Measurements from ENCODE around the gene BRINP1.

The BRINP1 gene

GRCh38 chr9:119282476-119283077, 86.7 kb downstream of the BRINP1 start:
- DNase-seq (ENCODE audit: low read depth in 1 of 2, low spot score in 1 of 2), result no peak

- no peak for DNase-seq (ENCODE audit: low read depth in 1 of 2, low spot score in 1 of 2)
Measured at GRCh38 chr9:119280740-119281485, 88.3 kb downstream of the BRINP1 start.

GRCh38 chr9:119278171-119278570, 91.1 kb downstream of the BRINP1 start:
- no peak for DNase-seq (ENCODE audit: low read depth in 1 of 2, low spot score in 1 of 2)

GRCh38 chr9:119273984-119274665, 95.1 kb downstream of the BRINP1 start:
- DNase-seq (ENCODE audit: low read depth in 1 of 2, low spot score in 1 of 2), result no peak

- DNase-seq (ENCODE audit: low read depth in 1 of 2, low spot score in 1 of 2), result no peak
Measured at GRCh38 chr9:119273325-119273904, 95.8 kb downstream of the BRINP1 start.

GRCh38 chr9:119272500-119273211, 96.6 kb downstream of the BRINP1 start:
- DNase-seq (ENCODE audit: low read depth in 1 of 2, low spot score in 1 of 2), result no peak

GRCh38 chr9:119268985-119269384, 100.2 kb downstream of the BRINP1 start:
- DNase-seq (ENCODE audit: low read depth in 1 of 2, low spot score in 1 of 2), result no peak

GRCh38 chr9:119264165-119264564, 105.1 kb downstream of the BRINP1 start:
- no peak for DNase-seq (ENCODE audit: low read depth in 1 of 2, low spot score in 1 of 2)

- DNase-seq (ENCODE audit: low read depth in 1 of 2, low spot score in 1 of 2), result no peak
Measured at GRCh38 chr9:119257592-119257991, 111.6 kb downstream of the BRINP1 start.

GRCh38 chr9:119255116-119255515, 114.1 kb downstream of the BRINP1 start:
- no peak for DNase-seq (ENCODE audit: low read depth in 1 of 2, low spot score in 1 of 2)

GRCh38 chr9:119252671-119253299, 116.5 kb downstream of the BRINP1 start:
- no peak for DNase-seq (ENCODE audit: low read depth in 1 of 2, low spot score in 1 of 2)

GRCh38 chr9:119251936-119252335, 117.3 kb downstream of the BRINP1 start:
- no peak for DNase-seq (ENCODE audit: low read depth in 1 of 2, low spot score in 1 of 2)

- no peak for DNase-seq (ENCODE audit: low read depth in 1 of 2, low spot score in 1 of 2)
Measured at GRCh38 chr9:119250730-119251129, 118.5 kb downstream of the BRINP1 start.

- DNase-seq (ENCODE audit: low read depth in 1 of 2, low spot score in 1 of 2), result no peak
Measured at GRCh38 chr9:119240546-119240945, 128.7 kb downstream of the BRINP1 start.

- no peak for DNase-seq (ENCODE audit: low read depth in 1 of 2, low spot score in 1 of 2)
Measured at GRCh38 chr9:119234636-119235035, 134.6 kb downstream of the BRINP1 start.

GRCh38 chr9:119227422-119227821, 141.8 kb downstream of the BRINP1 start:
- DNase-seq (ENCODE audit: low read depth in 1 of 2, low spot score in 1 of 2), result no peak

GRCh38 chr9:119224431-119224830, 144.8 kb downstream of the BRINP1 start:
- no peak for DNase-seq (ENCODE audit: low read depth in 1 of 2, low spot score in 1 of 2)

- DNase-seq (ENCODE audit: low read depth in 1 of 2, low spot score in 1 of 2), result no peak
Measured at GRCh38 chr9:119221276-119221675, 148.0 kb downstream of the BRINP1 start.

GRCh38 chr9:119218293-119218692, 150.9 kb downstream of the BRINP1 start:
- DNase-seq (ENCODE audit: low read depth in 1 of 2, low spot score in 1 of 2), result no peak

- no peak for DNase-seq (ENCODE audit: low read depth in 1 of 2, low spot score in 1 of 2)
Measured at GRCh38 chr9:119216651-119217331, 152.4 kb downstream of the BRINP1 start.
